Parathyroid adenoma (tissue), 2 donors: ENCODE results near the gene CST3.

ENCODE experiments used
- H2AFZ ChIP-seq: fragments of 300-600 bp; sonication (generic); one replicate; pipeline ENCODE4 v1.7.0; 2017; ENCODE audit warnings: antibody characterized with exemption, mild to moderate bottlenecking
- H3K27ac ChIP-seq: fragments of 300-600 bp; sonication (generic); one replicate; pipeline ENCODE4 v1.7.0; 2017
- H3K27me3 ChIP-seq: fragments of 300-600 bp; sonication (generic); one replicate; pipeline ENCODE4 v1.7.0; 2017; ENCODE audit warnings: low read length; ENCODE audit not compliant: control insufficient read depth, insufficient read depth
- H3K36me3 ChIP-seq: fragments of 300-600 bp; sonication (generic); one replicate; pipeline ENCODE4 v1.7.0; 2017; ENCODE audit warnings: low read length; ENCODE audit not compliant: control insufficient read depth, insufficient read depth
- H3K4me1 ChIP-seq: fragments of 300-600 bp; sonication (generic); one replicate; pipeline ENCODE4 v1.7.0; 2017; ENCODE audit warnings: control low read depth
- H3K4me2 ChIP-seq: fragments of 300-600 bp; sonication (generic); one replicate; pipeline ENCODE4 v1.7.0; 2017; ENCODE audit warnings: low read length
- H3K4me3 ChIP-seq: fragments of 300-600 bp; sonication (generic); one replicate; pipeline ENCODE4 v1.7.0; 2017; ENCODE audit warnings: low read depth, low read length
- H3K79me2 ChIP-seq: fragments of 300-600 bp; sonication (generic); one replicate; pipeline ENCODE4 v1.7.0; 2017; ENCODE audit warnings: control low read depth
- H3K9ac ChIP-seq: fragments of 300-600 bp; sonication (generic); one replicate; pipeline ENCODE4 v1.7.0; 2017; ENCODE audit warnings: mild to moderate bottlenecking
- H3K9me3 ChIP-seq: fragments of 300-600 bp; sonication (generic); one replicate; pipeline ENCODE4 v1.7.0; 2017; ENCODE audit warnings: low read length; ENCODE audit not compliant: control insufficient read depth
- CTCF ChIP-seq: fragments of 300-600 bp; sonication (generic); IDR thresholded peaks from one replicate; pipeline ENCODE4 v1.7.0; 2017; ENCODE audit warnings: antibody characterized with exemption, mild to moderate bottlenecking
- donor health status: primary hyperparathyroidism.

CST3 gene

GRCh38 chr20:23658989-23659609 is 21.3 kb upstream of the CST3 start:
- no peak for TF ChIP-seq CTCF
- H3K79me2 ChIP-seq, result no peaks in the 10 kb centered on the region
- H3K4me2 ChIP-seq, result no peak overlapping the region
- H3K27me3 ChIP-seq, result no peaks in the 10 kb centered on the region
- no peaks in the 10 kb centered on the region for H3K36me3 ChIP-seq
- no peak overlapping the region for H3K4me3 ChIP-seq
- no peaks in the 10 kb centered on the region for H3K9me3 ChIP-seq
- H2AFZ ChIP-seq, result no peak overlapping the region
- no peaks in the 10 kb centered on the region for H3K4me1 ChIP-seq
- no peak overlapping the region for H3K9ac ChIP-seq
- H3K27ac ChIP-seq, result no peak overlapping the region

- no peak overlapping the region for H3K27ac ChIP-seq
These were observed 20.6 kb upstream of the CST3 start for GRCh38 chr20:23658336-23658735.

GRCh38 chr20:23657202-23657601 is 19.4 kb upstream of the CST3 start:
- Histone ChIP-seq H2AFZ (no peak overlapping the region), H3K36me3 (no peaks in the 10 kb centered on the region), H3K4me3 (no peak overlapping the region), H3K79me2 (no peaks in the 10 kb centered on the region), H3K9ac (no peak overlapping the region), H3K4me2 (no peak overlapping the region), H3K27me3 (no peaks in the 10 kb centered on the region), H3K4me1 (no peaks in the 10 kb centered on the region), H3K9me3 (no peaks in the 10 kb centered on the region), H3K27ac (no peak overlapping the region)
- no peak for TF ChIP-seq CTCF

More at GRCh38 chr20:23658336-23658735, 20.6 kb upstream of the CST3 start:
- H3K9ac ChIP-seq, result no peak overlapping the region
- H3K9me3 ChIP-seq, result no peaks in the 10 kb centered on the region
- no peaks in the 10 kb centered on the region for H3K4me1 ChIP-seq
- H3K27me3 ChIP-seq, result no peaks in the 10 kb centered on the region
- no peak overlapping the region for H2AFZ ChIP-seq
- TF ChIP-seq CTCF, result no peak
- no peak overlapping the region for H3K4me2 ChIP-seq
- H3K4me3 ChIP-seq, result no peak overlapping the region
- no peaks in the 10 kb centered on the region for H3K79me2 ChIP-seq
- H3K36me3 ChIP-seq, result no peaks in the 10 kb centered on the region

GRCh38 chr20:23656372-23656771 is 18.6 kb upstream of the CST3 start:
- Histone ChIP-seq H3K27me3 (no peaks in the 10 kb centered on the region), H3K4me1 (no peaks in the 10 kb centered on the region), H3K36me3 (no peaks in the 10 kb centered on the region), H3K27ac (no peak overlapping the region), H3K9me3 (no peaks in the 10 kb centered on the region), H3K4me2 (no peak overlapping the region), H3K79me2 (no peaks in the 10 kb centered on the region), H3K9ac (no peak overlapping the region), H3K4me3 (no peak overlapping the region), H2AFZ (no peak overlapping the region)
- no peak for TF ChIP-seq CTCF

- Histone ChIP-seq H3K9ac (no peak overlapping the region), H3K4me3 (no peak overlapping the region), H3K27ac (no peak overlapping the region)
These were observed 17.9 kb upstream of the CST3 start for GRCh38 chr20:23655491-23656211.

More at GRCh38 chr20:23655491-23656211, 17.9 kb upstream of the CST3 start:
- no peak overlapping the region for H3K4me2 ChIP-seq
- TF ChIP-seq CTCF, result no peak
- no peaks in the 10 kb centered on the region for H3K9me3 ChIP-seq
- no peaks in the 10 kb centered on the region for H3K4me1 ChIP-seq
- peak overlapping the region; percentile 36 for H2AFZ ChIP-seq
- no peaks in the 10 kb centered on the region for H3K27me3 ChIP-seq
- no peaks in the 10 kb centered on the region for H3K36me3 ChIP-seq
- no peaks in the 10 kb centered on the region for H3K79me2 ChIP-seq
